HG03066 (cell line): Measurements from ENCODE around the gene DNHD1.

Source experiments
- ATAC-seq: cut with Tn5 transposase; IDR thresholded peaks from one replicate; pipeline ENCODE4 v1.9.1; 2021; ENCODE audit warnings: low read depth; ENCODE audit not compliant: unreplicated experiment

DNHD1 gene

DNA sequence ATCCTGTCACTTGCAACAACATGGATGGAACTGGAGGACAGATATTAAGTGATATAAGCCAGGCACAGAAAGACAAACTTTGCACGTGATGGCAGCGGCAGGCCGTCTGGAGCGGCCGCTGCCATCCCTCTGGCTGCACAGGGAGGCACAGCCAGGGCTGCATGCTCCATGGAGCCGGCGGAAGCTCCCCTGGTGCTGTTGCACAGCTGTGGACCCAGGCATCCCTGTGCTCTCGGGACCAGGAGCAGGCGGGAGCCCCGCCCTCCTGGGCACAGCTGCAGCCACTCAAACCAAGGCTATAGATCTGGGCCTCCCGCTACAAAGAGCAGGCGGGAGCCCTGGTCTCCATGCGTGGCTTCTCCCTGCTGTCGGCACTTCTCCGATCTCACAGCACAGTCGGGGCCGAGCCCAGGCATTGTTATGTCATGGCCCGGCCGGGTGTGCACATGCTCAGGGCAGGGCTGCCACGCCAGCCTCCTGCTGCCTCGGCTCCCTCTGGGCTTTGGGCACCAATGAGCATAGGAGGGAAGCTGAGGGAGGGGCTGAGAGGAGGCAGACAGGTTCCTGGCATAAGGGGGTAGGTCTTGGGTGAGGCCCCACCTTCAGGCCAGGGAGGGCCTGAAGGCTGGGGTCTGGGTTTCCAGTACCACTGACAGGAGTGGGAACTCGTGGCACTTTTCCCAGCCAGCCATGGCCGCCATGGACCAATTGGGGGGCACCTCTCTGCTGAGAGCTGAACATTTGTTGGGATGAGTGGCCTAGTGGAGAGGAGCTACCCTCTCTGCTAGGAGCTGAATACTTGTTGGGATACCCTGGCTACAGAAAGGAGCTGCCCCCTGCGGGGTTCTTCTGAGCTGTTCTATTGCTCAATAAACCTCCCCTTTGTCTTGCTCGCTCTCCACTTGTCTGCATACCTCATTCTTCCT, 89.6 kb downstream of the DNHD1 start:
- no peak for ATAC-seq

DNA sequence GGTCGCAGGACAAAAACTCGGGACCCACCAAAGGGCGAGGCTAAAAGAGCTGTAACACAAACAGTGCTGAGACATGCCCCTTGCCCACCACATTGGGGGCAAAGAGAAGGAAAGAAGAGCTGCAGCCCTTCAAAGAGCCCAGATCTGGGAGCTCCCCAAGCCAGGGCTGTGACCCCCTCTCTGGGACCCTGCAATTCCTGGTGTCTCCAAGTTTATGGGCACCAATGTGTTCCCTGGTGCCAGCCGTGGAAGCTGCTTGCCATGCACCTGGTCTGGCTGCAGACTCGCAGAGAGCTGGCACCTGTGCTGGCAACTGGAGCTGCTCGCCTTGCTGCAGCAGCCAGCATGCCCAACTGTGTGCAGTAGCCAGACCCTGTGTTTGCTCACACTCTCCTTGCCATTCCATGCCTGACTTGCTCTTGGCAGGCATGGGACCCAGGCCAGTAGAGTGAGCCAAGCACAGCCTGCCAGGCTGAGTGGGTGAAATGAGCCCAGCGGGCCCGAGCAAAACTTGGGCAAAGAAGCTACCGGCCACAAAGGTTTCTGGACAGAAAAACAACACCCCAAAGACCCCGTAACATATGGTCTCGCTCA, 90.4 kb downstream of the DNHD1 start:
- ATAC-seq = no peak

DNA sequence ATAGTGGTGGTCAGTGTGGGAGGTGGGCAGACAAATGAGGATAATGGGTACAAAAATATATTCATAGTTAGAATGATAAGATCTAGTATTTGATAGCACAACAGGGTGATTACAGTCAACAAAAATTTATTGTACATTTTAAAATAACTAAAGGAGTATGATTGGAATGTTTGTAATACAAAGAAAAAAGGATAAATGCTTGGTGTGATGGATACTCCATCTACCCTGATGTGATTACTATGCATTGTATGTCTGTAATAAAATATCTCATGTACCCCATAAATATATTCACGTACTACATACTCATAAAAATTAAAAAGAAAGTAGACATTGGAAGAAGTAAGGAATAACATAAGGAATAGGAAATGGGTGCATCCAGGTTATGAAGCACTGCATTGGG, 90.9 kb downstream of the DNHD1 start:
- ATAC-seq = no peak

DNA sequence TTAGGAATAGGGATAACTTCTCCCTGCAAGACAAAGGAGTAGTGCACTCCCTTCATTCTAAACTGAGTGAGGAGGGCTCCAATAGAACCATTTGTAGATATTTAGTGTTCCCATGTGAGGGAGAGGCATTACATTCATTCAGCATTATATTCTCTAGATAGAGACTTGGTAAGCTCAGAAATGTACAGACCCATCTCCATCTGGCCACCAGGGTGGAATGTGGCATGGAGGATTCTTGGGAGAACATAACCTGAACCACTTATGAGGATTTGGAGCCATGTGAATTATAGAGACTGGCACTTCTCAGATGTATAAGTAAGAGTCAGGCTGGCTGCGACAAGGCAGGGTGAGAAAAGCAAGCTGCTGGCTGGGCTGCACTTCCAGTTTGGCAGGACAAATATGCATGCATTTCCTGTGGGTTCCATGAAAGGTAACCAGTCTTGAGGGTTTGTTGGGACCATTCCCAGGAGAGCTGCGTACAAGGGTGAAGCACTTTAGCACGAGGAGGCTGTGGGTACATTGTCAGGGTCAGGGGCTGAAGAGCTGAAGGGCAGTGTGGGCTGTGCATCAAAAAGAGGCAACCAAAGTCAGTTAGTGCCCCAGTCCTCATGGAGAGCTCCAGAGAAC, 97.2 kb downstream of the DNHD1 start:
- no peak for ATAC-seq

DNA sequence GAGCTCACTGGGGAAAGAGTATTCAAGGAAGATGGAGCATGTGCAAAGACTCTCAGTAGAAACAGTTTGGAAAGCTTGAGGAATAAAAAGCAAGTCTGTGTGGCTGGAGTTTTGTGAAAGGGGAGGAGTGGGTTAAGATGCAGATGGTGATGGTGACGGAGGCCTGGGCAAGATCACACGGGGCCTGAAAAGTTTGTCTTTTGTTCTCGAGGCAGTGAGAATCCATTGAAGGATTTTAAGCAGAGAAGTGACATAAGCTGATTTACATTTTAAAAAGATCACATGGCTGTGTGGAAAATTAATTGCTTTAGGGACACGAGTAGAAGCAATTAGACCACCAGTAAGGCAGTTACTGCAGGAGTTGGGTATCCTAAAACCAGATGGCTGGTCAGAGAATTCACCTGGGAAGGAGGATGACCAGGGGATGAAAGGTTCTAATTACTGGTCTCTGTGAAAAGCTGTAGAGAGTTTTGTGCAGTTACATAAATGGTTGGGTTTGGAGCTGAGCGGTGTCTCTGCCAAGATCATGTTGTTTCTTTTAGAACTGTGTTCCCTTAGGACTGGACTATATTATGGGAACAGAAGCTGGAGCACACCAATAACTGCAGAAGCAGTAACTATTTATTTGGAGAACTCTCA, 99.3 kb downstream of the DNHD1 start:
- ATAC-seq = no peak

DNA sequence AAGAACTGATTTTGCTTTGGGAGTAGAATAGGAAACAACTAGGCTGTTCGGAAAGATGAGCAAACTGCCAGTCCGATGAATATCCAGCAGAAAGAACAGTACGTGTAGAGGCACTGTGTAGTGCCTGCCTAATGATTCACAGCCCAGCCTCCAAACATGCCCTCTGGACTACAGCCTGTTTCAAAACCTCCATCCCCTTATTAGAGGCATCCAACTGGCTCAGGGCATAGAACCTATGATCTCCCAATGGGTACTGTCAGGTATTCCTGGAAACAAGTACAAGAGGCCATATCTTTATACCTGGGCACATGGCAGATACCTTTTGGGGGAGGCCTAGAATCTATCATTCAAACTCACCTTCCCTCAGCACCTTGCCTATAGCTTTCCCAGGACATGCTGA, 101.5 kb downstream of the DNHD1 start:
- no peak for ATAC-seq

DNA sequence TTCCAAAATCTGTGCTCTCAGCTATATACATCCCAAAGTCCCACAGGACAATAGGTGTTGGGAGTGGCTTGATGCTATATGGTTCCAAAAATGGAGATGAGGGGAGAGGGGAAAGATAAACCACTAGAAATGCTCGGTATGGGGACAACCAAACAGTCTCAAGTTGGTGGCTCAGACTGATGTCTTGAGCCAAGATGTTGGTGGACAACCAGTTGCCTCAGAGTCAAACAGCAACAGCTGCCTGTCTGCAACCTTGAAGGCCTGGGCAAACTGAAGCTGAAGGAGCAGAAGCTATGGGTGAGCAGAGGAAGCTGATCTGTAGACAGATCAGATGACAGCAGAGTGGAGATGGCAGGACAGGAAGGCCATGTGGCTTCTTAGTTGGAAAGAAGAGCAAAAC, 102.4 kb downstream of the DNHD1 start:
- no peak for ATAC-seq

DNA sequence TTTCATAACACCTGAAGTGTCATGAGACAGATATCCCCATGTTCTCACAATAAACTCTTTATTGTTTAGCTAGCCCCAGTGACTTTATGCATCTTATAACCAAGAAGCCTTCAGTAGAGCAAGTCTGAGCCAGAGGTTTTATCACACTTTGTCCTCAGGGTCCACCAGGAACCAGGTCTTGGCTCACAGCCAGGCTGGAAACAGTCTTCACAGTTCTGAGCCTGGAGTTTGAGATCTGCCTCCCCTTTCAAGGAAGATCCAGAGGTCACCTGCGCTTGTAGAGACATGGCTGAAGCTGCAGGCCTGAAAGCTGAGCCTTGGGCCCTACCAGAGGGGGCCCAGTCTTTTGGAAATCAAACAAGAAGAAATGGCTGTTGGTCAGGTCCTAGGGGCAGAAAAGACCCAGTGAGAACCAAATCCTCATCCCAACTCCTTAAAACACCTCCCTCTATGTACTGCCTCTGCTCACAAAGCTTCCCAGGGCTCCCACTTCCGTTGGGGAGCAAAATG, 102.9 kb downstream of the DNHD1 start:
- ATAC-seq = no peak

DNA sequence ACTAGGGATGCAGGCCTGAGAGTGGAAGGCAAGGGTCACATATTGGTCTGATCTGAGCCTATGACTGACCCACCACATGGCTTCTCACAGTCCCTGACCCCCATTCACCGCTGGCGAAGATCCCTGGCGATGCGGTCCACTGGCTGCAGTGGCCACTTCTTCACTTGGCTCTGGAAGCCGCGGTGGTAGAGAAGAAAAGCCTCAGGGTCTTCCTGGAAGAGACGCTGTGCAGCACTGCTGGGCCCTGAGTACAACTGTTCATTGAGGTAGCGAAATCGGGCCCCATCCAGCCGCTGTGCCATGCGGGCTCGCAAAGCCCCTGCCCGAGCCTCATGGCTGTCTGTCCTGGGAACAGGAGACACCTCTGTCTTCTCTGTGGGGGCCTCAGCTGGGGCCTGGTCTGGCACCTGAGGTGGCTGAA, 104.0 kb downstream of the DNHD1 start:
- no peak for ATAC-seq

DNA sequence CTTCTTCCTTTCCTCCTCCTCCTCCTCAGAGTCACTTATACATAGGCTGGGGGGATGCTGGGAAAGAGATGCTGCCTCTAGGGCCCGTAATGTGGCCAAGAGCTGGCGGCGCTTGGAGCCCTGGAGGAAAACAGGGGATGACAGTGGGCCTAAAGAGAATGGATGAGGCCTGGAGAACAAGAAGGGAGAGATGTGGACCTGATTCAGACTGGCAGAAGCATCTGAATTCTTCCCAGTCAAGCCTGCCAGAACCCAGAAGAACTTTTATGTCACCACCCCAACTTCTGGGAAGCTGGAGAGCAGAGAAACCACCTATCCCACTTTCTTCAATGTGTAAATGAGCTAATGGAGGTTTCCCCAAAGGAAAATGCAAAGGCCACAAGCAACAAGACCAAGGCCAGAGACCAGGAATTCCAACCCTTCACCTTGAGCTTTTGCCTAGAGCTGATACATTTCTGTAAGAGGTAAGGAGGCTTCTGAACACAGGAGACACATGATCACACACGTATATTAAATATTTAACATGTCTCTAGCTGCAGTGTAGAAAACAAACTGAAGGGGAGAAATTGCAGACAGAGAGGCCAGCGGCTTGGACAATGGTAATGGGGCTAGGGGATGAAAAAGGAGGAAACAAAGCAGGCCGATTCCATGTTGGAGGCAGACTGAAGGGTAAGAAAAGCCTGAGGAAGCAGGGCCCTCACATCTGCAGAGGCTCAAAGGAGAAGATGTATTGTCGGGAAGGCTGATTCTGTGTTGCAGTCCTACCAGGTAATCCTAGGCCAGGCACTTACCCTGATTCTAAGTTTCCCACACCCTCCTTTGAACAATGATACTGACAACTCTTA, 105.2 kb downstream of the DNHD1 start:
- no peak for ATAC-seq

DNA sequence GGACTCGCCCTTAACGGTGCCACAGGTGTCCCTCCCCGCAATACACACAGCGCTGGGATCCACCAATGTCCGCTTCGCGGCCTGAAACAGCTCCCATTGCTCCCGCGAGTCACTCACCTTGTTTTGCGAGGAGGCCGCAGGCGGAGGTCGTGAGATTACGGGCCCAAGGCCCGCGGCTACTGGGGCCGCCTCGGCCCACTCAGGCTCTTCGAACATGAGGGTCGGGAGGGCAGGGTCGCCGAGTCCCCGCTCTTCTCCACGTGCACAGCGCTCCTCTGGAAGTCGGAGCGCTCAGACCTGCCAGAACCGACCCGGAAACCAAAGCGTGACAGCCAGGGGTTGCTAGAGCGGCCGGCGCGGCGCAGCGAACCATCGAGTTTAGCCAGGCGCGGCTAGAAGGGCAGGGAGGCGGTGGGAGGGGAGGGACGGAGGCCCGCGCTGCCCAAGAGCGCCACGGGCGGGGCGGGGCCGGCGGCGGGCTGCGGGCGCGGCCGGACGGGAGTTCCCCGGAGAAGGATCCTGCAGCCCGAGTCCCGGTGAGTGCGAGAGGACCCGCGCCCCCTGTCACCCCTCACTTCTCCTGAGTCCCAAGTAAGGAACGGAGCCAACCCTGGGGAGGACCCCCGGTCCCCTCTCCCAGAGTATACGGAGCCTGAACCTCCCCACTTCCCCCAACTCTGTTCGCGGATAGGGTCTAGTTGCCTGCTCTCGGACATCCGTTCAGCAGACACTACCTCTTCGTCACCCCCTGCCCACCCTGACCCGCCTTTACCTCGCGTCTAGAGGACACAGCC, 106.4 kb downstream of the DNHD1 start, which contains the start of the genes ILK and RRP8:
ILK (plus strand) TSS at position 488 of the 794 bp plus-strand sequence. CDS start 498 bp downstream, outside the sequence.
RRP8 (minus strand) TSS at position 330 of the 794 bp plus-strand sequence; CDS start at position 216, 114 bp downstream.
- ATAC-seq = peak; percentile 55

DNA sequence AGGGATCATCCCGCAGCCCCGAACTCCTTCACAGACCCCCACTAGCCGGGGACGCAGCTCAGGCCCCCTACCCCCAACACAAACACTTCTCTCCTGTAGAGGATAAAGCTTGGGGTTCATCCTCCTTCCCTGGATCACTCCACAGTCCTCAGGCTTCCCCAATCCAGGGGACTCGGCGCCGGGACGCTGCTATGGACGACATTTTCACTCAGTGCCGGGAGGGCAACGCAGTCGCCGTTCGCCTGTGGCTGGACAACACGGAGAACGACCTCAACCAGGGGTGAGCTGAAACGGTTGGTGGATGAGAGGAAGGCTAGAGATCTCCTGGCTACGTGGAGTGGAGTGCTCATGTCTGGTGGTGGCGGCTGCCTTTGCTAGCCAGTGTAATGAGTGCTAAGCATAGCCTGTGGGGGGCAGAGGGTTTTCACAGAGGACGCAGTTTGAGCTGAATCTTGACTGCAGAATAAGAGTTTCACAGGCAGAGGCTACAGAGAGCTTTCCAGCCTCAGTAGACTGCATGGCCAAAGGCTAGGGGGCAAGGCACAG, 107.1 kb downstream of the DNHD1 start:
- ATAC-seq = peak; percentile 38

DNA sequence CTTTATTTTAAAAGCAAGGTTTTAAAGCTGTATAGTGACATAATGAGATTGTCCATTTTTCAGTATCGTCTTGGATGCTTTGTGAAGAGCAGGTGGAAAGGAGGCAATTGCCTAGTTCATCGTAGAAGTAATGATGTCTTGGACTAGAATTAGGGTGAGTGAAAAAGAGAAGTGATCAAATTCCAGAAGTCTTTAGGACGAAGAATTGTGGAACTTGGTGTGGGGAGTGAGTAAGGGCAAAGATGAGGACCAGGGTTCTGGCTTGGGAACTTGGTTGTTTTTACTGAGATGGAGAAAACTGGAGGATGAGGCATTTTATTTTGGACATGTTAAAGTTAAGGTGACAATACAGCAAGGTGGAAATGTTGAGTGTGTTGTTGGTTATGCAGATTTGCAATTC, 107.7 kb downstream of the DNHD1 start:
- no peak for ATAC-seq

DNA sequence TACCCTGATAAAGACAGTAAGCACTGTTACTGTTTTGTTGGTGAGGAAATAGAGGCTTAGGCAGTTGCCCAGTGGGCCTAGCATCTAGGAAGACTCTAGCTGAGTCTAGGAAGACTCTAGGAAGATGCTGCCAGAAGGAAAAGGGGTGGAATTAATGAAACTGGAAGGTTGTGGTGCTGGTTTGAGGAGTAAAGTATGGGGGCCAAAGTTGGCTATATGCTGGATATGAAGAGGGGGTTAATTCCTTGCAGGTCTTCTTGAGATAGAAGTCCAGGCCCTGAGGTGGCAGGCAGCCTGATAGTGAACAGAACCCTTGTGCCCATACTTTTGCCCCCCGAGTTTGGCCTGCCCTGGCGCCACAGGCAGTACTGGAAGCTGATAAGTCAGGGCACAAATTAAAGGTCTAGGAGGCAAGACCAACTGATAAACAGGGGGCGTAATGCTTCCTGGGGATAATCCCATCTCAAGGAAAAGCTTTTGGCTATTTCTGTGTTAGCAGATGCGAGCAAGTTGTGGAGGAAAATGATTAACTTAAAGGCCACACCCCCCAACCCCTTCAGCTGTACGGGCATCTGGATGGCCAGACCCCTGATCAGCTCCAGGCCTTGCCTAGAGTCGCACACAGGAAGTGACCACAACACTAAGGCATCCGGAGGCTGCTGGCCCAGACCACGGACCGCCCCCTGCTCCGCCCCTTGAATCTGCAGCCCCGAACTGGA, 109.5 kb downstream of the DNHD1 start:
- ATAC-seq = peak; percentile 54

DNA sequence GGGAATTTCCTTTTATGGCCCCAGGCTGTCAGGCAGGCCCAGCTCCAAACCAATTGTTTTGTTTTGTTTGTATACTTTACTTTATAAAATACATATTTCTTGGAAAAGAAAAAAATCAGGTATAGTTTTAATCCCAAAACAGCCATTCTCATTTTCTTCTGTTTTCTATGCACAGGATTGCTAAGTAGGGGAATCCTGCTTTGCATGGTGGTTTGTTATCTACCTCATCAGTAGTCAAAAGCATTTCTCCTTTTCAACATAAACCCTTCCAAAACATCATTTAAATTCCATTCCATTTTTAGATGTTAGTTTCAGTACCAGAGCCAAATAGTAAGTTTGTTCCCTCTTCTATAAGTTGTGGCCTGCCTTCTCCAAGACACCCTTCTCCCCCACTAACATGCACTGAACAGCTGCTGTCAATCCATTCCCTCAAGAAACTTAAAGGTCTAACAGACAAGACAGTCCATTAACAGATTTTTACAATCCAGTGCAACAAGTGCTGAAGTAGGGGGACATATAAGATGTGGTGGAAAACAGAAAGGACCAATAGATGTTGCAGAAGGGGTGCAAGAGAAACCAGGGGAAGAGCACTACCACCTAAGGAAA, 110.2 kb downstream of the DNHD1 start:
- ATAC-seq = no peak

DNA sequence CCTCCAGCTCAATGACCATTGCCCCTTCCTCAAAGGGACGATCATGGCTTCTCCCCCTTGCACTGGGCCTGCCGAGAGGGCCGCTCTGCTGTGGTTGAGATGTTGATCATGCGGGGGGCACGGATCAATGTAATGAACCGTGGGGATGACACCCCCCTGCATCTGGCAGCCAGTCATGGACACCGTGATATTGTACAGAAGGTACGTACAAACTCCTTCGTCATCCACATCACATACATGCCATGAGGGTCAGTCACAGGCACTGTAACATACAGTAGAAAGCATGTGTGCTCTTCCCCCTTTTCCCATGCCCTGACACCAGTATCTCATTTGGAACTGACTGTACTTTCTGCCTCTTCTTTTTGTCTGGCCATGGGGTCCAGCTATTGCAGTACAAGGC, 110.9 kb downstream of the DNHD1 start:
- no peak for ATAC-seq

DNA sequence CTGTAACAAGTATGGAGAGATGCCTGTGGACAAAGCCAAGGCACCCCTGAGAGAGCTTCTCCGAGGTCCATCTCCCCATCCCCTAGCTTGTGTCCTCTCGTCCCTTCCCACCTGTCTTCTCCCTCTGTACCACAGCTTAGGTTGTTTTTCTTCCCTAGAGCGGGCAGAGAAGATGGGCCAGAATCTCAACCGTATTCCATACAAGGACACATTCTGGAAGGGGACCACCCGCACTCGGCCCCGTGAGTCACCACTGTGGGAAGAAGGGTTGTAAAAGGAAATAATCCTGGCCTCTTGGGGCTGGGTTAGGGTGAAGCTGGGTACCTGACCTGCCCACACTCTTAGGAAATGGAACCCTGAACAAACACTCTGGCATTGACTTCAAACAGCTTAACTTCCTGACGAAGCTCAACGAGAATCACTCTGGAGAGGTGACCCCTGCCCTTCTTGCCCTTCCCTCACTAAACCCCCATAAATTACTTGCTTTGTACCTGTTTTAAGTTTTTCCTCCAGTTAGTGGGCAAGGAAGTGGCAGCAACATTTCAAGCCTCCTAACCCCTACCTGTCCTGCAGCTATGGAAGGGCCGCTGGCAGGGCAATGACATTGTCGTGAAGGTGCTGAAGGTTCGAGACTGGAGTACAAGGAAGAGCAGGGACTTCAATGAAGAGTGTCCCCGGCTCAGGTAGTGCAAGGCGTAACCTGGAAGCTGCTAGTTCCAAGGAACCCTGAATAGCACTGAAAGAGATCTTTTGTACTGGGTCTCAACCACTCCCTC, 111.8 kb downstream of the DNHD1 start:
- no peak for ATAC-seq
